SW480 (cell line): Measurements from ENCODE around the gene RAP1GAP.
A peak's percentile ranks its signal among the peaks of the same experiment; 100 is the strongest.
"Not testable (repeated sequence)": the region's sequence is repeated elsewhere in the genome, so short reads cannot be mapped to it uniquely, and the experiment has no call there.

Source experiments
- DNase-seq: peaks from one replicate; pipeline ENCODE4 v3.0.0-alpha.2; 2016; ENCODE audit warnings: low spot score

Gene RAP1GAP

GRCh38 chr1:21677168-21677567 lies 8.0 kb upstream of the RAP1GAP start:
- no peak for DNase-seq

GRCh38 chr1:21674957-21675356 lies 5.8 kb upstream of the RAP1GAP start:
- DNase-seq = no peak

- not testable (repeated sequence) for DNase-seq
Observed at GRCh38 chr1:21673853-21674252, 4.7 kb upstream of the RAP1GAP start.

- DNase-seq = no peak
Observed at GRCh38 chr1:21673277-21673780, 4.2 kb upstream of the RAP1GAP start.

- DNase-seq = no peak
Observed at GRCh38 chr1:21672478-21673276, 3.5 kb upstream of the RAP1GAP start.

- no peak for DNase-seq
Observed at GRCh38 chr1:21671915-21672314, 2.8 kb upstream of the RAP1GAP start.

- DNase-seq = peak; percentile 15
Observed at GRCh38 chr1:21670956-21671902, 2.1 kb upstream of the RAP1GAP start.

- DNase-seq = peak; percentile 18
Observed at GRCh38 chr1:21670059-21670881, 1.1 kb upstream of the RAP1GAP start.

GRCh38 chr1:21668951-21669257 lies 253 bp downstream of the RAP1GAP start:
- no peak for DNase-seq

GRCh38 chr1:21668232-21668950 lies 766 bp downstream of the RAP1GAP start:
- DNase-seq = no peak

- no peak for DNase-seq
Observed at GRCh38 chr1:21667348-21668231, 1.6 kb downstream of the RAP1GAP start.

- no peak for DNase-seq
Observed at GRCh38 chr1:21666576-21667320, 2.4 kb downstream of the RAP1GAP start.

- DNase-seq = no peak
Observed at GRCh38 chr1:21665711-21666575, 3.2 kb downstream of the RAP1GAP start.

- no peak for DNase-seq
Observed at GRCh38 chr1:21664806-21665588, 4.2 kb downstream of the RAP1GAP start.

- DNase-seq = no peak
Observed at GRCh38 chr1:21663951-21664805, 5.0 kb downstream of the RAP1GAP start.

GRCh38 chr1:21663248-21663950 lies 5.8 kb downstream of the RAP1GAP start:
- no peak for DNase-seq
